GM18498 (cell line): ENCODE results near the gene GTF2H4.
"Not testable (repeated sequence)": the region's sequence is repeated elsewhere in the genome, so short reads cannot be mapped to it uniquely, and the experiment has no call there.

Source experiments
- ATAC-seq: cut with Tn5 transposase; IDR thresholded peaks from one replicate; pipeline ENCODE4 v1.9.1; 2021; ENCODE audit warnings: mild to moderate bottlenecking, moderate library complexity; ENCODE audit not compliant: unreplicated experiment

Gene GTF2H4

DNA sequence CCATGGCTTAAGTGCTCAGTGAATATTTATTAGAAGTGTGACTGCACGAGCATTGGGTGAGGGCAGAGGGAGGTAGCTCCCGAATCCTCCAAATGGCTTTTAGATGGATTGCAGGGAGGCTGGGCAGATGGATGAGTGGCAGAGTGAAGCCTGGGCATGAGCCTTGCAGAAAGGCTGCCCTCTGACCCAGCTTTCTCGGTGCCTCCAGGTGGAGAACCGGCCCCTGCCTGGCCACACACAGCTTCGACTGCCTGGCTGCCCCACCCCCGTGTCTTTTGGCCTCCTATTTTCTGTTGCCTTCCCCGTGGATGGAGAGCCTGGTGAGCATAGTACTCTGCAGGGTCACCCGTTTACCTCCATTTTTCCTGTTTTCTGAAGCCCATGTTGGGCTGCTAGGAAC is 9.5 kb downstream of the GTF2H4 start:
- no peak for ATAC-seq

DNA sequence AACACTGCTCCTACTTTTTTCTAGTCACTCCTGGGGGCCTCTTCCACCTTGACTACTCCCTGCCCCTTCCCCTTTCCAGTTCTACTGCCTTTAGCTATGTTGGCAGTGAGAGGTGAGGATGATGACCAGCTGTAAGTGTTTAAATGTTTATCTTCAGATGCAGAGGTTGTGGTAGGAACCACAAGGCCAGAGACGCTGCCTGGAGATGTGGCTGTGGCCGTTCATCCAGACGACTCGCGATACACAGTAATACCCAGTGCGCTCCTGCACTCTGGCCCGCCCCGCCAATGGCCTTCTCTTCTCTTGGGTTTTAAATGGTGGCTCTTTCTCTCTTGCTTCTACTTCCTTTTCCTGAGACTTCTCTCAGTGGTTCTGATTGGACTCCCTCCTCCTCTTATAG is 10.7 kb downstream of the GTF2H4 start:
- no peak for ATAC-seq

DNA sequence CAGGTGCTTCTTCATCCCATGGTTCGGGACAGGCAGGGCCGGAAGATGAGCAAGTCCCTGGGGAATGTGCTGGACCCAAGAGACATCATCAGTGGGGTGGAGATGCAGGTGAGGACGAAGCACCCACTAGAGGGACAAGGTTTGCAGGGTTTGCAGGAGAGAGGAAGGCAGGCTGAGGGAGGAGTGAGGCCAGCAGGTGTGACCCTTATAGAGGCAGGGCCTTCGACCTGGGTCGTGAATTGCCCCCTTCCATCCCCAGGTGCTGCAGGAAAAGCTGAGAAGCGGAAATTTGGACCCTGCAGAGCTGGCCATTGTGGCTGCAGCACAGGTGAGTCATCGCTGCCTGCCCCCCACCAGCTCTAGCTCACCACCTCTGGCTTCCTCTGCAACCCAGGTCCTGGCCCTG is 14.4 kb downstream of the GTF2H4 start:
- ATAC-seq: no peak

DNA sequence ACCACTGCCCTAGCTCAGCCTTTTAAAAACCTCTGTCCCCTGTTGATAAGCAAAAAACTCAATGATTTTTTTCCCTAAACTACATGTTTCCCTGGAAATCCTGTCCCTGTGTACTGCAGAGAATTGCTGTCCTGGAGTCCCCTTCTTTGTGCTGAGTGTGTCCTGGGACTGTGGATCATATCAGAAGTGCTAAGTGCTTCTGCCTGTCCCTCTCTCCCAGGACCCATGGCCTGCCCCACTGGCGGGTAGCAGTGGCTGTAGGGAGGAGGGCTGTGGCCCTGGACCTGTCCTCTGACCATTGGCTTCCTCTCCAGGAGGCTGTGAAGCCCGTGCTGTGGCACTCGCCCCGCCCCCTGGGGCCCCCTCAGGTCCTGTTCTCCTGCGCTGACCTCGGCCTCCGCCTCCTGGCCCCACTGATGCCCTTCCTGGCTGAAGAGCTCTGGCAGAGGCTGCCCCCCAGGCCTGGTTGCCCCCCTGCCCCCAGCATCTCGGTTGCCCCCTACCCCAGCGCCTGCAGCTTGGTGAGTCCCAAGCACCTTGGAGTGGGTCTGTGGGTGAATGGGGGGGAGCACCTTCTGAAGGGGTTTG is 16.1 kb downstream of the GTF2H4 start:
- ATAC-seq: not testable (repeated sequence)

DNA sequence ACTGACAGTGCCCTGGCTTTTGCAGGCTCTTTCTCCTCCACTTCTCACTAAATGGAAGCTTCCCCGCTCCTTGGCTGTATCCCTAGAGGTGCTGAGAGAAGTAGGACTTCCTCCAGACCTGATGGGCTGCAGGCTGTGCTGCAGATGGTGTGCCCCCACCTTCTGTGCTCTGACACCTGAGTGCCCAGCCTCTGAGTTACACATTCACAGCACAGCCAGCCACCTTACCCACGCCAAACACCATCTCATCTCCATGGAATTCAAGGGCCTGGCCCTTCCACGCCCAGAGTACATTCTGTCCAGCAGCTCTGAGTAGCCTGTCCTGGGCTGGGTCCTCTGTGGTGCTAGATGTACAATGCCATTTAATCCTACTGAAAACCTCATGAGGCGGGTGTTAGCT is 18.6 kb downstream of the GTF2H4 start:
- ATAC-seq: no peak

DNA sequence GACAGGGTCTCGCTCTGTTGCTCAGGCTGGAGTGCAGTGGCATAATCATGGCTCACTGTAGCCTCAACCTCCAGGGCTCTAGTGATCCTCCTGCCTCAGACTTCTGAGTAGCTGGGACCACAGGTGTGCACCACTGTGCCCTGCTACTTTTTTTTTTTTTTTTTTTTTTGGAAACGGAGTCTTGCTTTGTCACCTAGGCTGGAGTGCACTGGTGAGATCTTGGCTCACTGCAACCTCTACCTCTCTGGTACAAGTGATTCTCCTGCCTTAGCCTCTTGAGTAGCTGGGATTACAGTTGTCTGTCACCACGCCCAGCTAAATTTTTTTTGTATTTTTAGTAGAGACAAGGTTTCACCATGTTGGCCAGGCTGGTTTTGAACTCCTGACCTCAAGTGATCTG is 19.1 kb downstream of the GTF2H4 start:
- ATAC-seq: not testable (repeated sequence)

DNA sequence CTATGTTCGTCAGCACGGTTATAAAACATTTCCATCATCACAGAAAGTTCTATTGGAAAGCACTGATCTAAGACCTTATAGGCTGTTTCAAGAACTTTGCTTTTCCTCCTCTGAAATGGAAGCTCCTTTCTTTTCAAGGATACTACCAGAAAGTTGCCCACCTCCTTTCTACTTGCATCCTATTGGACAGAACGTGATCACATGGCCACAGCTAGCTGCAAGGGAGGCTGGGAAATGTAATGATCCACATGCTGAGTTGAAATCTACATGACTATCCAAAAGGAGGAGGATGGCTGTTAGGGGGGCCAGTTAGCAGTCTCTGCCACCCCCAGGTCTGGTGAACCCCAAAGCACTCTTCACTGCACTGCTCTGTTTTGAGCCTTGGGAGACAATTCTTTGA is 20.7 kb downstream of the GTF2H4 start:
- no peak for ATAC-seq

DNA sequence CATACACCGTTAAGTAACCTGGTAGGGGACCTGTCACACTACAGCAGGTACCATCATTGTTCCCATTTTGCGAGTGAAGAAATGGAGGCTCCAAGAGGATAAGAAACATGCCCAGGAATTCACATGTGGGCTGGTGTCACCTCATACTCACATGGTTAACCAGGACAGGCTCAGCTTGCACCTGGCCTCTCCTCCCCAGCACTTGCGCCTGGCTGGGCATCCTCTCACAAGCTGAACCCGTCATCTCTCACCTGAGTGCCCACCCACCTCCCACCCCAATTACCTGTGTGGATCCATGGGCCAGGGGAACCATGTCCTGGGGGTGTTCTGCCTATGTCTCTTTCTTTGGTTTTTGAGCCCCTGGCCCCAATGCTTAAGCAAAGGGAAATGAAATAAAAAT is 22.5 kb downstream of the GTF2H4 start:
- no peak for ATAC-seq

DNA sequence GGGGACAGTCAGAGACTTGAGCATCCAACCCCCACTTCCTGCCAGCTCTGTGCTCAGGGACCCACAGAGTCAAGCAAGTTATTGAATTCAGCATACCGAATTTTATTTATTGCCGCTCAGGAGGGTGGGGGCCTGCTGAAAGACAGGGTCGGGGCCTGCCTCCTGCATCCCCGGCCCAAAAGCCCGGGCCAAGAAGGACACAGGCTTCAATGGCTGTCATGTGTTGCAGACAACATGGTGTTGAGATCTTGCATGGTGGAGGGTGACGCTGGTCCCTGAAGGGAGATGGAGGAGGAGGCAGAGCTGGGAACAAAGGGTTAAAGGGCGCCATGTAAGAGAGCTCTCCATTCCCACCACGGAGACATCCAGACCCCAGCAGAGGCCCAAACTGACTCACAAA is 23.3 kb downstream of the GTF2H4 start:
- ATAC-seq: no peak

DNA sequence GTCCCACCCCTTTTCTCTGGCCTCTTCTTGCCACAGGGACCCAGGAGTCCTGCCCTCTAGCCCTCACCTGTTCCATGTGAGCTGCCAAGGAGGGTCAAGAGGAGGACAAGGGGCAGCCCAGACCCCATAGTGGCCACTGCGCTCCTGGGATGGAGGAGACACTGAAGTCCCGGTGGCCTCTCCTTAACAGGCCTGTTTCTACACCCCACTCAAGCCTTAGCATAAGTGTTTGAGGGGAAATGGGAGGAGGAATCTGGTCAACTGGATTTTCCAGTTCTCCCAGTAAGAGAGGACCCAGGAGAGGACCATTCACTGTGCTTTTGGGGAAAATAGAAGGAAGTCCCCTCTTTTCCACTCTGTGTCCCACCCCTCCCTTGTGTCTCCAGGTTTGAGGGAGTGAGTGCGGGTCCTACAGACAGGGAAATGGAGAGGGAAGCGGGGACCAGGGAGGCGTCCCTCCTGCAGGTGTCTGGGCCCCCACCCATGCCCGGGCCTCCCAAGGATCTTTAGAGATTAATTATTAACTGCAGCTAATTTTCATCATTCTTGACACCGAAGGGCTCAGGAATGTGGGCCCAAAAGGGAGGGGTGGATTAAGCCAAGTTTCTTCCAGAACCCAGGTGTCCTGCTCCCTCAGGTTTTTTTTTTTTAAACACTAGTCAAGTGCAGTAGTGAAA is 24.1 kb downstream of the GTF2H4 start, which contains the start of gene SFTA2:
SFTA2 (minus strand) TSS at position 202 of the 677 bp plus-strand sequence; CDS start at position 128, 74 bp downstream.
- no peak for ATAC-seq

DNA sequence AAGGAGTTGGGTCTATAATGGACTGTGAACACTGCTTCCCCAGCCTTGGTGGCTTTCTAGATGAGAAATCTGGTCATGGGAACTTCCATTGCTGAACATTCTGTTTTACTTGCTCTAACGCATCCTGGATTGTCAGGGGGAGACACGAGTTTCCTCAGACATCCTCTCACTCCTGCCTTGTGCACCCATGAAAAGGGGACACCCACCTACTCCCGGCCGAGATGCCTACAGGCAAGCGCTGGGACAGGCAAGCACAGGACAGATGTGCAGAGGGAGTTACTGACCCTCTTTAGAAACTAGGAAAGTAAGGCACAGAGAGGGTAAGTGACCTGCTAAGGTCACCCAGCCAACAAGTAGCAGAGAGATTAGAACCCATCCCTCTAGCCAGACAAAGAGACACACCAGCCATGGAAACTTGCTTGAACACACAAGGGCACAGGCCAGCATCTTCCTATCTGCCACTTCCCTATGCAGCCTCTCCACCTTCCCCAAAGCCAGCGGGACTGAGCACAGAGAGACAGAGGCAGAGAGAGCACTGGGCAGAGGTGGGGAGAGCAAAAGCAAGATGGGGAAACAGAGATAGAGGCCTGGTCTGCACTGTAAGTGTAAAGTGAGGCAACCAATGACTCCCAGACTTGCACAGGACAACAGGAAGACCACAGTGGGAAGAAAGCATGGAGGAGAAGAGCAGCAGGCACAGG is 24.8 kb downstream of the GTF2H4 start:
- ATAC-seq: no peak

DNA sequence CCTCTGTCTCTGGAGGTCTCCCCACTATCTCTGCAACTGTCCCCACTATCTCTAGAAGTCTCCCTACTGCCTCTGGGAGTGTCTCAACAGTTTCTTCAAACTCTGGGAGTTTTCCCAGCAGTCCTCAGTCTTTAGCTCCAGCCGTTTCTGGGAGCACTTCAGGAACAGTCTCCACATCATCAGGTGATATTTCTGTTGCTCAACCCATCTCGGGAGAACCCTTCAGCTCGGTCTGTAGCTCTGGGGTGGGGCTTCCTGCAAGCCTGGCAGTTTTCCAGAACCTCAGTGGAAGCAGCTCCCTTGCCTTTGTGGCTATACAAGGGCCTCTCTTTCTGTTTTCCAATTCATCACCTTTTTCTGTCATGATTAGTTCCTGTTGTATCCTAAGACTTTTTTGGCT is 27.0 kb downstream of the GTF2H4 start:
- no peak for ATAC-seq

DNA sequence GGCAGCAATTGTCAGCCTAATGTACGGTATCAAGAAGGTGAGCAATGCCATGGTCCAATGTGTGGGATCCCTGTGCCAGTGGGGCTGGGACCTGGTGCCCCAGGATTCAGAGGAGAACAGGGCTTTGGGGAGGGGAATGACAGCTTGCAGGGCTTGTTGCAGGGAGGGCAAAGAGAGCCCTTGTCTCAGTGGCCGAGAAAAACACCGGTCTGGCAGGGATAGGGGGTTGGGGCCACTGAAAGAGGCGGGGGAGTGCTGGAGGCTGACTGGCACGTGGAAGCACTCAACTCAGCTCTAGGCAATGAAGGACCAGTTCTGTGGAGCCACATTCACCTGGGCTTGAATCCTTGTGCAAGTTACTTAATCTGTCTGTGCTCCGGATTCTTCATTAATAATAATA is 29.3 kb downstream of the GTF2H4 start:
- ATAC-seq: no peak

DNA sequence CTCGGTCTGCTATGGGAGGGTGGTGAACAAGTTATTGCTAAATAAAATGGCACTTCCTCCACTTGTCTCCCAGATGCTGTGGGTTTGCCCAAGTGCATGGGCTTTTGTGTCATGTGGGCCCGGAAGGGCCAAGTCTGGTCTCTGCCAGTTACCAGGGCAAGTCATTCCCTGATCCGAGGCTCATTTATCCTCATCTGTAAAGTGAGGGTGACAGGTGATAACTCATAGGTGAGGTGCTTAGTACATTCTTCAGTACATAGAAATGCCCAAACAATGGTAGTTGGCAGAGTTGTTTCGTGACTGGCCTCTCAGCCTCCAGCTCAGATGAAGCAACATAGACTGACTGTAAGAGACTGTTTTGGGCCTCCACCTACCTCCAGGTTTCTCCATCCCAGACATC is 30.7 kb downstream of the GTF2H4 start:
- no peak for ATAC-seq

DNA sequence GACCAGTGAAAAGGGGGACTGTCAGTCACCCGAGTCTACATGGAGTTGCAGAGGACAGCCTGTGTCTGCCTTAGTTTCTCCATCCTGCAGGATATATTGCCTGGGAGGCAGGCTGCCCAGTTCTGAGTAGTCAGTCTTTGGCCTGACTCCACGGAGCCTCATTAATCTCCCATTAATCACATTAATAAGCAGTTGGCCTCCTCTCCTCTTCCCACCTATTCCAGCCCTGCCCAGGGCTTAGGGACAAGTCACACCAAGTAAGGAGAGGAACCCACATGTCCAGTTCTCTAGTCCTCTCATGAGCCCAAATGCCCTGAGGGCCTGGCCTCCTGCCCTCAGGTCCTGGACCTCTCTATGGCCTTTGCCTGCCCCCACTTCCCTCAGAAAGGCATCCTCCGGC is 31.5 kb downstream of the GTF2H4 start:
- ATAC-seq: no peak

DNA sequence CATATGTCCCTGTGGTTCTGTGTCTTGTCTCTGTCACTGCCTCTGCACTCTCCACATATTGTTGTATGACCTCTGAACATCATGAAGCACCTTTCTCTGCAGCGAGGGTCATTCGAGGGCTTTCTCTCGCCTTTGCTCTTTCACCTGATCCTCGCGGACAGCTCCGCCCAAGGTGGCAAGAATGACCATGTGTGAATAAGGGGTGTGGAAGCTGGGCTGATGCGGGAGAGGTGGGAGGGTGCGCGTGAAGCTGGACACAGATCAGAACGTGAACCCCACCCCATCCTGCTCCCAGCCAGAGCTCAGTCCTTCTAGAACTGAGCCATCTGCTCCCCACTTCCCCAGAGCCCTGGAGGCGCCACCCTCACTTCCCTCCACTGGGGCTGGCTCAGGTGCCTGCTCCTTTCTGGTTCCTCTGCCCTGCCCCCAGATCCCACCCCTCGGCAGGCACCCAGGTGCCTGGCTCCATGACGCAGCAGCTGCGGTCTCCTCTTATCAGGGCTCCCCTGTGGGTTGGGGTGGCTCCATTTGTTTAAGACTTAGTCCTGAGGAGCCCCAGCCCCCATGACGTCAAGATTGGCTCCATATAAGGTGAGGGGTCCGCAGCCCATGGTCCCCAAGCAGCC is 32.5 kb downstream of the GTF2H4 start, which contains the start of gene MUCL3:
MUCL3 (plus strand) TSS at position 613 of the 626 bp plus-strand sequence. CDS start 27 bp downstream, outside the sequence.
- ATAC-seq: no peak

DNA sequence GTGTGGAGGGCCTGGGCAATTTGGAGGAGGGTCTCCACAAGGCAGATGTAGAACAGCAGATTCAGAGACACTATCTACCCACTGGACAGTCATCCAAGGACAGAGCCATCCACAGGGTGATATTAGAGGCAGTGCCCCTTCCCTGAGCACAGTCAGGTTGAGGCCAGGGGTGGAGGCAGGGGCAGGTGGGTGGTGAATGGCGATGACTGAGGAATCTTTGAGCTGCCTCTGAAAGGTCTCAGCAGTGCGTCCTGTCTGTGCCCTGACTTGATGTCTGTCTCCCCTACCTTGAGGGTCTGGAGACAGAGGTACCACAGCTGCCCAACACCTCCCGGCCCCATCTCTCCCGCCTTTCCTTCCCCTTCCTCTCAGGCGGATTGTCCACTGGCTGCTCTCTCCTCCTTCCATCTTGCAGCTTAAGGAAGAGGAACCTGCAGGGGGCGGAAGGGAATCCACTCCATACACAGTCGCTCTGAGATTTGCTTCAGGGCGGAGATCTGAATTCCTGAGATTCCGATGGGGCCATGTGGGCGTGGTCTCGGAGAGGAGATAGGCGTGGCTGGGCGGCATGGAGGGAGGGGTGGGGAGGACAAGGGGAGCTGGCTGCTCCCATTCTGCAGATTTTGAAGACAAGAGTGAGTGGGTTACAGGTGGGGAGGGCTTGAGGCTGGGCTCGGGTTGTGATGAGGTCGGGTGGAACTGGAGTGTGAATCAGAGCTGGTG is 34.5 kb downstream of the GTF2H4 start:
- ATAC-seq: no peak

DNA sequence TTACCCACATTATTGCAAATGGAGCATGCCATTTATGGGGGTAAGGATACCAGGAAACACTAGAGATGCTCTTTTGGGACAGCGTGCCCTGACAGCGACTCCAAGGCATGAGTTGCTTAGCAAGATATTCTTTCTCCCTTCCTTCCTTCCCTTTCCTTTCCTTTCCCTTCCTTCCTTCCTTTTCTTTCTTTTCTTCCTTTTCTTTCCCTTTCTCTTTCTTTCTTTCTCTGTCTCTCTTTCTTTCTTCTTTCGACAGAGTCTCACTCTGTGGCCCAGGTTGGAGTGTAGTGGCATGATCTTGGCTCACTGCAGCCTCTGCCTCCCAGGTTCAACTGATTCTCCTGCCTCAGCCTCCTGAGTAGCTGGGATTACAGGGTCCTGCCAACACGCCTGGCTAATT is 36.0 kb downstream of the GTF2H4 start:
- no peak for ATAC-seq

DNA sequence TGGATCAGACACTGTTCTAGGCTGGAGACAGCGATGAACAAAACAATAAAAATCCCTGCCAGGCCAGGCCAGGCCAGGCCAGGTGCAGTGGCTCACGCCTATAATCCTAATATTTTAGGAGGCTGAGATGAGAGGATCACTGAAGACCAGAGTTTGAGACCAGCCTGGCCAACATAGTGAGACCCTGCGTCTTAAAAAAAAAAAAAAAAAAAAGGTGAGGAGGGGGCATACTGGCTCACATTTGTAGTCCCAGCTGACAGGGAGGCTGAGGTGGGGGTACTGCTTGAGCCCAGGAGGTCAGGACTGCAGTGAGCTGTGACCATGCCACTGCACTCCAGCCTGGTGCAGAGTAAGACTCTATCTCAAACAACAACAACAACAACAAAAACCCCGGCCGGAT is 37.3 kb downstream of the GTF2H4 start:
- ATAC-seq: no peak

DNA sequence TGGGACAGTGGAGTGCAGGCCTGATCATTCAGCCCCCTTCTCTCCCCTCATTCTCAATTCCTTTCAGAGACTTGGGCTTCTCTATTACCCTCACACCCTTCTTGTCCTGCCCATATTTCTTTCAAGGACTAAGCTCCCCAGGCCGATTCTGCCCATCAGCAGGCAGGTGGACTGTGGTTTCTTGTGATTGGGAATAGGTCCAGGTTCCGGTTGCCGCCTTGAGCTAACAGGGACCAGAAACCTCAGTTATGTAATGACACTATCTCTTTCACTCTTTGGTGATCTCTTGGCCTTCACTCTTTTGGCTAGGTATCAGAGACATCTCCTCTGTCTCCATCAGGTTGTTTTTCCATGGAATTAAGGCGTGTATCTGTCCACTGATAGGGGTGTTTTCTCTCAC is 39.2 kb downstream of the GTF2H4 start:
- no peak for ATAC-seq

DNA sequence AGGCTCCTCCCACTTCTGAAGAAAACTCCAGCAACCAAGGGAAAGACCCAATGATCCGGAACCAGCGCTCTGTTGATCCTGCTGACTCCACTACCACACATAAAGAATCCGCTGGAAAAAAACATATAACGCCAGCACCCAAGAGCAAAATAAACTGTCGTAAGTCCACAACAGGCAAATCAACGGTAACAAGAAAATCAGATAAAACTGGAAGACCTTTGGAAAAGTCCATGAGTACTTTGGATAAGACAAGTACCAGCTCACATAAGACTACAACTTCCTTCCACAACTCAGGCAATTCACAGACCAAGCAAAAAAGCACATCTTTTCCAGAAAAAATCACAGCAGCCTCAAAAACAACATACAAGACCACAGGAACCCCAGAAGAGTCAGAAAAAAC is 40.8 kb downstream of the GTF2H4 start:
- ATAC-seq: no peak
